ENCODE measurements around the gene LDHAL6B. TPM values are rescaled to one million over a fixed set of nuclear protein-coding genes. Genes with fewer than 3 reads are reported as not detected.
"Not testable (repeated sequence)": the region's sequence is repeated elsewhere in the genome, so short reads cannot be mapped to it uniquely, and the experiment has no call there.

LDHAL6B gene
- total and polyA plus RNA-seq, 2 donors (not counting 1 experiment from before 2014, with no cell fraction given) = not detected

GRCh38 chr15:59160880-59161593, 45.6 kb upstream of the LDHAL6B start:
- no peak overlapping the region for H2AFZ ChIP-seq (ENCODE audit: low read length)
- H3K9ac ChIP-seq (ENCODE audit: insufficient read depth, low read length) = no peak overlapping the region
- no peaks in the 10 kb centered on the region for H3K9me3 ChIP-seq (ENCODE audit: control insufficient read depth, insufficient read depth, low read depth, low read length)
- peak in 1 of 2 donors; percentile 44 for DNase-seq (ENCODE audit: low read depth in 2 of 2)
- no peaks in the 10 kb centered on the region for H4K20me1 ChIP-seq (ENCODE audit: control insufficient read depth, extremely low read depth, insufficient read depth, low read length)
- peaks cover 15% of the 10 kb centered on the region for H3K36me3 ChIP-seq (ENCODE audit: control insufficient read depth, insufficient read depth, low read length)
- no peaks in the 10 kb centered on the region for H3K79me2 ChIP-seq (ENCODE audit: control insufficient read depth, insufficient read depth, low read length)
- H3K27ac ChIP-seq (ENCODE audit: insufficient read depth, low read length) = no peak overlapping the region
- no peaks in the 10 kb centered on the region for H3K27me3 ChIP-seq (ENCODE audit: control insufficient read depth, insufficient read depth, low read length)
- no peak overlapping the region for H3K4me3 ChIP-seq (replicated peaks in 1 of 4; ENCODE audit: control extremely low read depth in 1 of 4, insufficient read depth in 1 of 4, low read depth in 3 of 4, low read length in 4 of 4)
- TF ChIP-seq, protein P1, sequence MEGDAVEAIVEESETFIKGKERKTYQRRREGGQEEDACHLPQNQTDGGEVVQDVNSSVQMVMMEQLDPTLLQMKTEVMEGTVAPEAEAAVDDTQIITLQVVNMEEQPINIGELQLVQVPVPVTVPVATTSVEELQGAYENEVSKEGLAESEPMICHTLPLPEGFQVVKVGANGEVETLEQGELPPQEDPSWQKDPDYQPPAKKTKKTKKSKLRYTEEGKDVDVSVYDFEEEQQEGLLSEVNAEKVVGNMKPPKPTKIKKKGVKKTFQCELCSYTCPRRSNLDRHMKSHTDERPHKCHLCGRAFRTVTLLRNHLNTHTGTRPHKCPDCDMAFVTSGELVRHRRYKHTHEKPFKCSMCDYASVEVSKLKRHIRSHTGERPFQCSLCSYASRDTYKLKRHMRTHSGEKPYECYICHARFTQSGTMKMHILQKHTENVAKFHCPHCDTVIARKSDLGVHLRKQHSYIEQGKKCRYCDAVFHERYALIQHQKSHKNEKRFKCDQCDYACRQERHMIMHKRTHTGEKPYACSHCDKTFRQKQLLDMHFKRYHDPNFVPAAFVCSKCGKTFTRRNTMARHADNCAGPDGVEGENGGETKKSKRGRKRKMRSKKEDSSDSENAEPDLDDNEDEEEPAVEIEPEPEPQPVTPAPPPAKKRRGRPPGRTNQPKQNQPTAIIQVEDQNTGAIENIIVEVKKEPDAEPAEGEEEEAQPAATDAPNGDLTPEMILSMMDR (conservative IDR thresholded peaks at IDR 0.05 in 1 of 2, IDR thresholded peaks at IDR 0.05 in 1 of 2; ENCODE audit: low read depth in 1 of 2, low read length in 2 of 2) = peak; percentile 38 to 73
- TF ChIP-seq EZH2 (IDR thresholded peaks at IDR 0.05; ENCODE audit: low read length, missing control alignments) = no peak
- H3K4me2 ChIP-seq (ENCODE audit: extremely low read depth, insufficient read depth, low read length) = no peak overlapping the region
- H3K4me1 ChIP-seq (ENCODE audit: control insufficient read depth, extremely low read depth, insufficient read depth, low read length) = no peaks in the 10 kb centered on the region

DNA sequence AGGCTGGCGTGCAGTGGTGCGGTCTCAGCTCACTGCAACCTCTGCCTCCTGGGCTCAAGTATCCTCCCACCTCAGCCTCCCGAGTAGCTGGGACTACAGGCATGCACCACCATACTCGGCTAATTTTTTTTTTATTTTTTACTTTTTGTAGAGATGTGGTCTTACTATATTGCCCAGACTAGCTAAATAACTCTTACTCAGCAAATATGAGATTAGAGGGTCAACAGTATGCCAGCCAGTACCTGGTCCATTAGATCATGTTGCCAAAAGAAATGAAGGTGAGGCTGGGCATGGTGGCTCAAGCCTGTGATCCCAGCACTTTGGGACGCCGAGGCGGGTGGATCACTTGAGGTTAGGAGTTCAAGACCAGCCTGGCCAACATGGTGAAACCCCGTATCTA, 44.6 kb upstream of the LDHAL6B start:
- not testable (repeated sequence) for DNase-seq (ENCODE audit: low read depth in 2 of 2); H3K4me2 ChIP-seq (ENCODE audit: extremely low read depth, insufficient read depth, low read length); H3K27me3 ChIP-seq (ENCODE audit: control insufficient read depth, insufficient read depth, low read length); H3K9ac ChIP-seq (ENCODE audit: insufficient read depth, low read length); H3K4me3 ChIP-seq (replicated peaks in 1 of 4; ENCODE audit: control extremely low read depth in 1 of 4, insufficient read depth in 1 of 4, low read depth in 3 of 4, low read length in 4 of 4); H3K9me3 ChIP-seq (ENCODE audit: control insufficient read depth, insufficient read depth, low read depth, low read length); H3K79me2 ChIP-seq (ENCODE audit: control insufficient read depth, insufficient read depth, low read length); H4K20me1 ChIP-seq (ENCODE audit: control insufficient read depth, extremely low read depth, insufficient read depth, low read length); H3K4me1 ChIP-seq (ENCODE audit: control insufficient read depth, extremely low read depth, insufficient read depth, low read length); H2AFZ ChIP-seq (ENCODE audit: low read length); H3K27ac ChIP-seq (ENCODE audit: insufficient read depth, low read length)
- peaks cover 15% of the 10 kb centered on the region for H3K36me3 ChIP-seq (ENCODE audit: control insufficient read depth, insufficient read depth, low read length)

DNA sequence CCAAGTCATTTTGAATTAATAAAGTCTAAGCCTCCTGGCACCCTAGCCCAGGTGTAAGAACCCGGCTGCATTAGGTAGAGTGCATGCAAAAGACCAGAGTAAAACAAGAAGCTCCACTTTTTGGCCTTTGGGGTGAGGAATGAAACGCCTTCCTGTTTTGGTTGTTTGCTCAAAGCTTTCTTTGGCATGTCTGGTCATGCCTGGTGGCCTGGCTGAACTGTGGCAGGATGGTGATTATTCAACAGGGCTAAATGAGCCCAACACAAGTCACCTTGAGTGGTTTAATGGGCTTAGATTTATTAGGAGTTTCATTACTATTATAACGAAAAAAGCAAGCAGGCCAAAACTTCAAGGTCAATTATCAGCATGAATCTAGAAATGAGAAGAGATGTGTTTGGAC, 40.9 kb upstream of the LDHAL6B start:
- no peak overlapping the region for H2AFZ ChIP-seq (ENCODE audit: low read length)

More for the DNA sequence above, 40.9 kb upstream of the LDHAL6B start:
- Histone ChIP-seq H3K4me1 (ENCODE audit: control insufficient read depth, extremely low read depth, insufficient read depth, low read length) (peaks cover 15% of the 10 kb centered on the region), H3K4me3 (replicated peaks in 1 of 4; ENCODE audit: control extremely low read depth in 1 of 4, insufficient read depth in 1 of 4, low read depth in 3 of 4, low read length in 4 of 4) (no peak overlapping the region), H3K9me3 (ENCODE audit: control insufficient read depth, insufficient read depth, low read depth, low read length) (no peaks in the 10 kb centered on the region), H3K36me3 (ENCODE audit: control insufficient read depth, insufficient read depth, low read length) (peaks cover 10% of the 10 kb centered on the region), H3K27ac (ENCODE audit: insufficient read depth, low read length) (no peak overlapping the region), H3K79me2 (ENCODE audit: control insufficient read depth, insufficient read depth, low read length) (no peaks in the 10 kb centered on the region), H4K20me1 (ENCODE audit: control insufficient read depth, extremely low read depth, insufficient read depth, low read length) (no peaks in the 10 kb centered on the region), H3K27me3 (ENCODE audit: control insufficient read depth, insufficient read depth, low read length) (no peaks in the 10 kb centered on the region), H3K4me2 (ENCODE audit: extremely low read depth, insufficient read depth, low read length) (no peak overlapping the region), H3K9ac (ENCODE audit: insufficient read depth, low read length) (no peak overlapping the region)
- peak in 1 of 2 donors; percentile 41 for DNase-seq (ENCODE audit: low read depth in 2 of 2)
- TF ChIP-seq EZH2 (IDR thresholded peaks at IDR 0.05; ENCODE audit: low read length, missing control alignments) = no peak
- TF ChIP-seq, protein P1 (conservative IDR thresholded peaks at IDR 0.05 in 1 of 2, IDR thresholded peaks at IDR 0.05 in 1 of 2; ENCODE audit: low read depth in 1 of 2, low read length in 2 of 2) = no peak

Measured in fibroblast of lung (primary cell).